ENCODE results near the gene GPR107.
A peak's percentile ranks its signal among the peaks of the same experiment; 100 is the strongest.

Gene GPR107

GRCh38 chr9:130183133-130183762 is 129.5 kb downstream of the GPR107 start:
- no peak for DNase-seq (ENCODE audit: low read depth, low spot score)

- DNase-seq (ENCODE audit: low read depth, low spot score) = no peak
These were observed 131.3 kb downstream of the GPR107 start for GRCh38 chr9:130185017-130185416.

GRCh38 chr9:130185490-130186031 is 131.9 kb downstream of the GPR107 start:
- peak; percentile 72 for DNase-seq (ENCODE audit: low read depth, low spot score)

DNA sequence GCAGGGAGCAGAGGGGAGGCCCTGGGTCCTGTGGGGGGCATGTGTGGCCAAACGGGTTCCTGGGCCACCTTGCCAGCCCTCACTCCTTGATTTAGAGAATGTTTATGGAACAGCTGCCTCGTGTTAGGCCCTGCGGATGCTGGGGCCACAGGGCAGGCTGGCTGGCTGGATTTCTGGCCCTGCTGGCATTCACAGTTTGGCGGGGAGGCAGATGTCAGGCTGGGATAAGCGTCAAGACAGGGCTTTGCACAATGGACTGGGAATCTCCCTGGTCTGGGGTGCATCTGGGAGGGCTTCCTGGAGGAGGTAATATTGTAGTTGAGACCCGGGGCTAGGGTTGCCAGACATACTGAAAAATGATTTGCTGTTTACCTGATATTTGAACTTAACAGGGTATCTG is 132.3 kb downstream of the GPR107 start:
- peak; percentile 41 for DNase-seq (ENCODE audit: low read depth, low spot score)

DNA sequence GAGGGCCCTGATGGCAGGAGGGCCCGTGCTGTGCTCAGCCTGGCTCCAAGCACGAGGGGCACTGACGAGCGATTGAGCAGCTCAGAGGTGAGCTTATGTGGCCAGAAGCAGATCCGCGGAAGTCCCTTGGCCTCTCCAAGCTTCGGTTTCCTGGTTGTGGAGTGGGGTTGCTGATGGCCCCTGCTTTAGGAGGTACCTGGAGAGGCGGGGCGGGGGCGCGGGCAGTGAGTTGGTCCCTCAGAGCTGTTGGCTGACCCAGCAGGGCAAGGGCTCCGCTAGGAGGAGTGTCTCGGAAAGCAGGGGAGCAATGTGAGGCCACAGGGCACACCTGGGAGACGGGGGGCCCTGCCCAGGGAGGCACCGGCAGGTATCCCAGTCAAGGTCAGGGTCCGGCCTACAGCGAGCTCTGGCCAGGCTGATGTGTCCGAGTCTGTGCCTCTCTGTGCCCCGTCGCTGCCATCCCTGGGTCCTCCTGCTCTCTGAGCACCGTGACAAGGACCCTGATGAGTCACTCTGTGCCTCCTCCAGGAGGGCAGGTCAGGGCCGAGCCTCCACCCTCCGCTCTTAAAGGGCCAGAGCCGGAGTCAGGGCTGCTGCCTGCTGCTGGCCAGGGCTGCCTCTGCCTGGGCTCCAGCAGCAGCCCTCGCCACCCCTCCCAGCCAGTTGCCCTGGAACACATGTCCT is 133.3 kb downstream of the GPR107 start:
- no peak for DNase-seq (ENCODE audit: low read depth, low spot score)

GRCh38 chr9:130187523-130187846 is 133.8 kb downstream of the GPR107 start:
- no peak for DNase-seq (ENCODE audit: low read depth, low spot score)

- no peak for DNase-seq (ENCODE audit: low read depth, low spot score)
These were observed 135.3 kb downstream of the GPR107 start for GRCh38 chr9:130188860-130189481.

All from brain pericyte (primary cell).